ENCODE results near the gene HPGDS. TPM values are rescaled to one million over a fixed set of nuclear protein-coding genes. Genes with fewer than 3 reads are reported as not detected.

HPGDS gene
- total and polyA plus RNA-seq, 2 of the 13 experiments (the other 11 are each of a cell fraction or from before 2014, with no cell fraction given) = not detected

GRCh38 chr4:94277534-94277933 is 65.1 kb downstream of the HPGDS start (continued):
- no peak for TF ChIP-seq GTF2F1 (IDR thresholded peaks at IDR 0.05; ENCODE audit: low read length)
- TF ChIP-seq, protein P1, sequence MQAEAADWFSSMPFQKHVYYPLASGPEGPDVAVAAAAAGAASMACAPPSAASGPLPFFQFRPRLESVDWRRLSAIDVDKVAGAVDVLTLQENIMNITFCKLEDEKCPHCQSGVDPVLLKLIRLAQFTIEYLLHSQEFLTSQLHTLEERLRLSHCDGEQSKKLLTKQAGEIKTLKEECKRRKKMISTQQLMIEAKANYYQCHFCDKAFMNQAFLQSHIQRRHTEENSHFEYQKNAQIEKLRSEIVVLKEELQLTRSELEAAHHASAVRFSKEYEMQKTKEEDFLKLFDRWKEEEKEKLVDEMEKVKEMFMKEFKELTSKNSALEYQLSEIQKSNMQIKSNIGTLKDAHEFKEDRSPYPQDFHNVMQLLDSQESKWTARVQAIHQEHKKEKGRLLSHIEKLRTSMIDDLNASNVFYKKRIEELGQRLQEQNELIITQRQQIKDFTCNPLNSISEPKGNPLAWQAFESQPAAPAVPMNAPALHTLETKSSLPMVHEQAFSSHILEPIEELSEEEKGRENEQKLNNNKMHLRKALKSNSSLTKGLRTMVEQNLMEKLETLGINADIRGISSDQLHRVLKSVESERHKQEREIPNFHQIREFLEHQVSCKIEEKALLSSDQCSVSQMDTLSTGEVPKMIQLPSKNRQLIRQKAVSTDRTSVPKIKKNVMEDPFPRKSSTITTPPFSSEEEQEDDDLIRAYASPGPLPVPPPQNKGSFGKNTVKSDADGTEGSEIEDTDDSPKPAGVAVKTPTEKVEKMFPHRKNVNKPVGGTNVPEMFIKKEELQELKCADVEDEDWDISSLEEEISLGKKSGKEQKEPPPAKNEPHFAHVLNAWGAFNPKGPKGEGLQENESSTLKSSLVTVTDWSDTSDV (CRISPR knock-in tag; IDR thresholded peaks at IDR 0.05) = no peak
- TF ChIP-seq ZNF607 (CRISPR knock-in tag; IDR thresholded peaks at IDR 0.05; ENCODE audit: borderline replicate concordance) = no peak
- TF ChIP-seq, protein P2, sequence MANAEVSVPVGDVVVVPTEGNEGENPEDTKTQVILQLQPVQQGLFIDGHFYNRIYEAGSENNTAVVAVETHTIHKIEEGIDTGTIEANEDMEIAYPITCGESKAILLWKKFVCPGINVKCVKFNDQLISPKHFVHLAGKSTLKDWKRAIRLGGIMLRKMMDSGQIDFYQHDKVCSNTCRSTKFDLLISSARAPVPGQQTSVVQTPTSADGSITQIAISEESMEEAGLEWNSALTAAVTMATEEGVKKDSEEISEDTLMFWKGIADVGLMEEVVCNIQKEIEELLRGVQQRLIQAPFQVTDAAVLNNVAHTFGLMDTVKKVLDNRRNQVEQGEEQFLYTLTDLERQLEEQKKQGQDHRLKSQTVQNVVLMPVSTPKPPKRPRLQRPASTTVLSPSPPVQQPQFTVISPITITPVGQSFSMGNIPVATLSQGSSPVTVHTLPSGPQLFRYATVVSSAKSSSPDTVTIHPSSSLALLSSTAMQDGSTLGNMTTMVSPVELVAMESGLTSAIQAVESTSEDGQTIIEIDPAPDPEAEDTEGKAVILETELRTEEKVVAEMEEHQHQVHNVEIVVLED (CRISPR knock-in tag; IDR thresholded peaks at IDR 0.05; ENCODE audit: borderline replicate concordance) = no peak
- TF ChIP-seq AKNA (CRISPR knock-in tag; IDR thresholded peaks at IDR 0.05; ENCODE audit: borderline replicate concordance) = no peak
- TF ChIP-seq SMAD9 (CRISPR knock-in tag; IDR thresholded peaks at IDR 0.05) = no peak
- no peak for TF ChIP-seq ZNF280B (CRISPR knock-in tag; IDR thresholded peaks at IDR 0.05; ENCODE audit: borderline replicate concordance)

Data from HepG2 (cell line).